ENCODE measurements around the gene NOP14.

Gene NOP14

GRCh38 chr4:2944586-2945526 lies 18.4 kb downstream of the NOP14 start:
- no peak for TF ChIP-seq CTCF (conservative IDR thresholded peaks at IDR 0.05; ENCODE audit: low read length)
- no peak for DNase-seq (ENCODE audit: low read depth)
- H3K4me3 ChIP-seq (ENCODE audit: low read length): no peak overlapping the region

GRCh38 chr4:2944091-2944482 lies 19.1 kb downstream of the NOP14 start:
- no peak for TF ChIP-seq CTCF (conservative IDR thresholded peaks at IDR 0.05; ENCODE audit: low read length)
- no peak for DNase-seq (ENCODE audit: low read depth)
- H3K4me3 ChIP-seq (ENCODE audit: low read length): no peak overlapping the region

GRCh38 chr4:2943364-2944090 lies 19.7 kb downstream of the NOP14 start:
- H3K4me3 ChIP-seq (ENCODE audit: low read length): no peak overlapping the region
- TF ChIP-seq CTCF (conservative IDR thresholded peaks at IDR 0.05; ENCODE audit: low read length): no peak
- DNase-seq (ENCODE audit: low read depth): no peak

- no peak overlapping the region for H3K4me3 ChIP-seq (ENCODE audit: low read length)
- DNase-seq (ENCODE audit: low read depth): no peak
- no peak for TF ChIP-seq CTCF (conservative IDR thresholded peaks at IDR 0.05; ENCODE audit: low read length)
Observed at GRCh38 chr4:2942532-2943363, 20.5 kb downstream of the NOP14 start.

DNA sequence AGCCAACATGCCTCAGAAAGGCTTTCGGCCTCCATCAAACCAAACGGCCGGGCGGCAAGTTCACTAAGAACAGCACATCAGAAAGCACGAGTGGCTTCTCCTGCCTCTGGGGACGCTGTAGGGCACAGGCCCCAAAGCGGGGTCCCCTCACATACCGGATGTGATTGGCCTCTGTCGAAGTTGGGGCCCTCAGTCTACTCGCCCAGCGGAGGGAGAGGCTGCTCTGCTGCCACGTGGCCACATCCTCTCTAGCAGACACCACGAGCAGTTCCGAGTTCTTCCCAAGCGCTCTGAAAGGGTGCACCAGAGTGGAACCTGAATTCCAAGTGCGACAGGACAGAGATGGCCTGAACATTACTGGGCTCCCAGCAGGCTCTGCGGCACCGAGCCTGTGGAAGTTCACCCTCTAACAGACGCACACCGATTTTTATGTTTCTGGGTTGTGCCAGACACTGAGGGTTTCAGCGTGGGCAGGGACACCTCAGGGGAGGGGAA lies 21.1 kb downstream of the NOP14 start:
- no peak for TF ChIP-seq CTCF (conservative IDR thresholded peaks at IDR 0.05; ENCODE audit: low read length)
- H3K4me3 ChIP-seq (ENCODE audit: low read length): no peak overlapping the region

GRCh38 chr4:2941138-2942036 lies 21.8 kb downstream of the NOP14 start:
- no peak for DNase-seq (ENCODE audit: low read depth)
- H3K4me3 ChIP-seq (ENCODE audit: low read length): no peak overlapping the region
- no peak for TF ChIP-seq CTCF (conservative IDR thresholded peaks at IDR 0.05; ENCODE audit: low read length)

More for the DNA sequence above, 21.1 kb downstream of the NOP14 start:
- no peak for DNase-seq (ENCODE audit: low read depth)

Measured in AG10803 (cell line).